ENCODE data around the gene TYRO3. TPM values are rescaled to one million over a fixed set of nuclear protein-coding genes. Genes with fewer than 3 reads are reported as not detected.

TYRO3 gene
- total and polyA plus RNA-seq, 7 donors: 1.6 to 5.8 (median 4.6) TPM

- Histone ChIP-seq H3K27me3 (ENCODE audit: insufficient read depth in 3 of 3, low read length in 2 of 3) (no peaks in the 10 kb centered on the region), H3K27ac (no peak overlapping the region), H3K4me3 (no peak overlapping the region), H3K9me3 (no peaks in the 10 kb centered on the region), H3K4me1 (no peaks in the 10 kb centered on the region), H3K36me3 (ENCODE audit: insufficient read depth in 1 of 2, low read depth in 1 of 2) (peaks cover 2 to 53% of the 10 kb centered on the region in 2 donors)
- WGBS, 3 donors: 89 to 93% (median 93%) methylated on average over 11 of the region's 11 CpGs
- no peak for TF ChIP-seq CTCF (IDR thresholded peaks at IDR 0.05)
- DNase-seq (no peak), ATAC-seq (no peak)
- intact Hi-C loops (cut with DNase I): no loop called here
Measured at GRCh38 chr15:41536866-41537265, 22.1 kb upstream of the TYRO3 start.

- no peak for TF ChIP-seq CTCF (IDR thresholded peaks at IDR 0.05)
Measured at GRCh38 chr15:41543521-41543870, 15.5 kb upstream of the TYRO3 start.

GRCh38 chr15:41544650-41545015 lies 14.4 kb upstream of the TYRO3 start:
- H3K36me3 ChIP-seq (ENCODE audit: insufficient read depth in 1 of 2, low read depth in 1 of 2): no peaks in the 10 kb centered on the region
- no peak for TF ChIP-seq CTCF (IDR thresholded peaks at IDR 0.05)
- DNase-seq: peak; percentile 56 to 75
- H3K4me3 ChIP-seq: peak overlapping the region; percentile 99
- peak overlapping the region; percentile 86 for H3K27ac ChIP-seq
- intact Hi-C loops (cut with DNase I): no loop called here
- H3K9me3 ChIP-seq: no peaks in the 10 kb centered on the region
- peak in 3 of 4 donors; percentile 43 to 66 (median 59) for ATAC-seq
- 71 to 84% (median 72%) methylated on average over 15 of the region's 15 CpGs for WGBS, 3 donors
- H3K27me3 ChIP-seq (ENCODE audit: insufficient read depth in 3 of 3, low read length in 2 of 3): no peaks in the 10 kb centered on the region
- H3K4me1 ChIP-seq: peaks cover 6% of the 10 kb centered on the region

More at GRCh38 chr15:41543521-41543870, 15.5 kb upstream of the TYRO3 start:
- 6 to 11% (median 8%) methylated on average over 8 of the region's 8 CpGs for WGBS, 3 donors
- DNase-seq (no peak), ATAC-seq (no peak)
- H3K27ac ChIP-seq: peak overlapping the region; percentile 86
- peak overlapping the region; percentile 99 for H3K4me3 ChIP-seq
- H3K9me3 ChIP-seq: no peaks in the 10 kb centered on the region
- intact Hi-C loops (cut with DNase I): no loop called here
- H3K4me1 ChIP-seq: peaks cover 6% of the 10 kb centered on the region
- H3K36me3 ChIP-seq (ENCODE audit: insufficient read depth in 1 of 2, low read depth in 1 of 2): no peaks in the 10 kb centered on the region
- H3K27me3 ChIP-seq (ENCODE audit: insufficient read depth in 3 of 3, low read length in 2 of 3): no peaks in the 10 kb centered on the region

GRCh38 chr15:41545218-41545617 lies 13.8 kb upstream of the TYRO3 start:
- no peak for TF ChIP-seq CTCF (IDR thresholded peaks at IDR 0.05)
- no peak overlapping the region for H3K27ac ChIP-seq
- no peaks in the 10 kb centered on the region for H3K9me3 ChIP-seq
- WGBS, 3 donors: 86 to 92% (median 86%) methylated on average over 3 of the region's 3 CpGs
- DNase-seq: peak in 1 of 2 donors; percentile 19
- H3K27me3 ChIP-seq (ENCODE audit: insufficient read depth in 3 of 3, low read length in 2 of 3): no peaks in the 10 kb centered on the region
- intact Hi-C loops (cut with DNase I): no loop called here
- H3K36me3 ChIP-seq (ENCODE audit: insufficient read depth in 1 of 2, low read depth in 1 of 2): no peaks in the 10 kb centered on the region
- no peak overlapping the region for H3K4me3 ChIP-seq
- H3K4me1 ChIP-seq: peaks cover 6% of the 10 kb centered on the region
- ATAC-seq: no peak
